H1 (cell line): ENCODE results near the gene NDC1. TPM values are rescaled to one million over a fixed set of nuclear protein-coding genes. Genes with fewer than 3 reads are reported as not detected.

Experiments
- CTCF ChIA-PET: fragments of 300-600 bp; sonication (Branson Sonifier 250); formaldehyde crosslinking; loops from one replicate; lab custom pipeline; 2021; ENCODE audit not compliant: partially characterized antibody; lab: Charles Lee
- POLR2A ChIA-PET: fragments of 300-600 bp; sonication (Branson Sonifier 250); formaldehyde crosslinking; loops from one replicate; lab custom pipeline; 2021; ENCODE audit warnings: inconsistent platforms; ENCODE audit not compliant: partially characterized antibody; lab: Charles Lee
- DNase-seq, 2 experiments: peaks; one replicate each; pipeline versions ENCODE4 v3.0.0 to v3.0.0-alpha.2; 2010 to 2022; ENCODE audit warnings: low spot score in 2 of 2, low read depth in 1 of 2, mixed read lengths in 1 of 2
- FAIRE-seq: peaks from 2 replicates; lab custom pipeline; 2011; peaks lifted over from hg19 to GRCh38; lab: Jason Lieb, UNC
- H2AFZ ChIP-seq: 2 replicates; pipeline ENCODE4 v1.8.1; 2012; ENCODE audit warnings: low read length, inconsistent platforms
- H2AK5ac ChIP-seq: 2 replicates; pipeline ENCODE4 v1.6.1; 2013; ENCODE audit warnings: low read depth, low read length
- H2BK120ac ChIP-seq: replicated peaks from 2 replicates; pipeline ENCODE3; 2013; ENCODE audit warnings: low read depth, low read length, inconsistent platforms
- H2BK12ac ChIP-seq: 2 replicates; pipeline ENCODE4 v1.6.1; 2013; ENCODE audit warnings: low read depth, low read length
- H2BK15ac ChIP-seq: 2 replicates; pipeline ENCODE4 v1.6.1; 2013; ENCODE audit warnings: low read length
- H2BK20ac ChIP-seq: 2 replicates; pipeline ENCODE4 v1.6.1; 2013; ENCODE audit warnings: low read length
- H2BK5ac ChIP-seq: 2 replicates; pipeline ENCODE4 v1.6.1; 2013; ENCODE audit warnings: low read depth, low read length
- H3K14ac ChIP-seq: 2 replicates; pipeline ENCODE4 v1.6.1; 2013; ENCODE audit warnings: inconsistent platforms; ENCODE audit not compliant: insufficient read length
- H3K18ac ChIP-seq: 2 replicates; pipeline ENCODE4 v1.6.1; 2013; ENCODE audit warnings: low read length; ENCODE audit errors: extremely low read depth
- H3K23ac ChIP-seq: 2 replicates; pipeline ENCODE4 v1.6.1; 2013; ENCODE audit warnings: inconsistent platforms; ENCODE audit not compliant: insufficient read length
- H3K23me2 ChIP-seq: 2 replicates; pipeline ENCODE4 v1.6.1; 2013; ENCODE audit warnings: low read depth, low read length
- H3K27ac ChIP-seq: 2 replicates; pipeline ENCODE4 v1.6.1; 2011; ENCODE audit warnings: low read depth, low read length, inconsistent platforms
- H3K27me3 ChIP-seq, 4 experiments: replicated peaks in 1 of 4; 1 replicate in 1 of 4; 2 replicates in 3 of 4; pipeline versions ENCODE4 v1.6.1 to v1.8.1; 2011 to 2013; ENCODE audit warnings: low read length in 3 of 4, mild to moderate bottlenecking in 3 of 4, inconsistent platforms in 2 of 4, mixed read lengths in 2 of 4, moderate library complexity in 1 of 4; ENCODE audit not compliant: control insufficient read depth in 3 of 4, insufficient read depth in 3 of 4; ENCODE audit errors: extremely low read depth in 1 of 4
- H3K36me3 ChIP-seq, 4 experiments: 2 replicates each; pipeline versions ENCODE4 v1.6.1 to v1.8.1; 2011 to 2013; ENCODE audit warnings: mild to moderate bottlenecking in 4 of 4, low read length in 3 of 4, moderate library complexity in 2 of 4, control low read depth in 1 of 4, inconsistent platforms in 1 of 4; ENCODE audit not compliant: insufficient read depth in 4 of 4, control insufficient read depth in 2 of 4
- H3K4ac ChIP-seq: replicated peaks from 2 replicates; pipeline ENCODE3; 2013; ENCODE audit warnings: low read length, low read depth, mixed read lengths, inconsistent platforms; ENCODE audit not compliant: insufficient read length
- H3K4me1 ChIP-seq, 4 experiments: replicated peaks in 1 of 4; 1 replicate in 1 of 4; 2 replicates in 3 of 4; pipeline versions ENCODE4 v1.6.1 to v1.8.1; 2011 to 2013; ENCODE audit warnings: low read length in 3 of 4, inconsistent platforms in 2 of 4, mixed read lengths in 1 of 4; ENCODE audit not compliant: insufficient read depth in 4 of 4, control insufficient read depth in 3 of 4
- H3K4me2 ChIP-seq, 2 experiments: 2 replicates each; pipeline versions ENCODE4 v1.6.1 to v1.8.1; 2011 to 2013; ENCODE audit warnings: low read depth in 2 of 2, low read length in 2 of 2, control low read depth in 1 of 2, inconsistent platforms in 1 of 2, mild to moderate bottlenecking in 1 of 2; ENCODE audit not compliant: insufficient read depth in 1 of 2
- H3K4me3 ChIP-seq, 4 experiments: fragments of 200-600, 300-600 bp in 1 of 4; sonication (generic), shearing (Covaris generic), sonication (Bioruptor Twin) in 1 of 4; 2 replicates each; pipeline versions ENCODE4 v1.5.1 to v1.8.1; 2011 to 2016; ENCODE audit warnings: low read length in 4 of 4, low read depth in 3 of 4, control low read depth in 2 of 4, inconsistent platforms in 2 of 4, mild to moderate bottlenecking in 2 of 4, mixed read lengths in 1 of 4, moderate library complexity in 1 of 4; ENCODE audit not compliant: insufficient read depth in 2 of 4; ENCODE audit errors: extremely low read depth in 1 of 4
- H3K56ac ChIP-seq: replicated peaks from 2 replicates; pipeline ENCODE3; 2013; ENCODE audit warnings: low read depth, mild to moderate bottlenecking, mixed read lengths, low read length, inconsistent platforms; ENCODE audit not compliant: insufficient read length
- H3K79me1 ChIP-seq: 2 replicates; pipeline ENCODE4 v1.6.1; 2013; ENCODE audit warnings: low read depth, low read length, control low read depth
- H3K79me2 ChIP-seq, 2 experiments: 2 replicates each; pipeline versions ENCODE4 v1.6.1 to v1.8.1; 2012 to 2013; ENCODE audit warnings: low read length in 2 of 2, mild to moderate bottlenecking in 2 of 2, inconsistent platforms in 1 of 2; ENCODE audit not compliant: insufficient read depth in 2 of 2, control insufficient read depth in 1 of 2
- H3K9ac ChIP-seq, 4 experiments: replicated peaks in 1 of 4; 1 replicate in 1 of 4; 2 replicates in 3 of 4; pipeline versions ENCODE4 v1.6.1 to v1.8.1; 2011 to 2013; ENCODE audit warnings: low read depth in 3 of 4, low read length in 3 of 4, control low read depth in 2 of 4, mild to moderate bottlenecking in 2 of 4, moderate library complexity in 2 of 4, inconsistent platforms in 1 of 4; ENCODE audit errors: extremely low read depth in 1 of 4
- H3K9me3 ChIP-seq, 2 experiments: 2 replicates each; pipeline versions ENCODE4 v1.6.1 to v1.8.1; 2012 to 2013; ENCODE audit warnings: mild to moderate bottlenecking in 2 of 2, moderate library complexity in 2 of 2, control low read depth in 1 of 2, inconsistent platforms in 1 of 2, low read depth in 1 of 2, low read length in 1 of 2, mixed read lengths in 1 of 2; ENCODE audit not compliant: insufficient read depth in 2 of 2
- H4K20me1 ChIP-seq, 2 experiments: replicated peaks in 1 of 2; 2 replicates each; pipeline versions ENCODE3 to v1.8.1; 2011 to 2013; ENCODE audit warnings: inconsistent platforms in 2 of 2, low read length in 2 of 2, mild to moderate bottlenecking in 1 of 2; ENCODE audit not compliant: insufficient read depth in 2 of 2, control insufficient read depth in 1 of 2
- H4K5ac ChIP-seq: 2 replicates; pipeline ENCODE4 v1.6.1; 2013; ENCODE audit warnings: low read length, low read depth, mixed read lengths, inconsistent platforms; ENCODE audit not compliant: insufficient read length
- H4K8ac ChIP-seq: 2 replicates; pipeline ENCODE4 v1.8.0; 2013; ENCODE audit warnings: mild to moderate bottlenecking, moderate library complexity, low read length, inconsistent platforms; ENCODE audit not compliant: insufficient read depth; ENCODE audit errors: extremely low read depth
- H4K91ac ChIP-seq: replicated peaks from 2 replicates; pipeline ENCODE3; 2013; ENCODE audit warnings: low read length, mixed read lengths, inconsistent platforms; ENCODE audit not compliant: insufficient read length
- CHD2 ChIP-seq: IDR thresholded peaks from 2 replicates; pipeline ENCODE4 v1.6.1; 2012; ENCODE audit warnings: low read length, improper control_type of control experiment
- CREB1 ChIP-seq: IDR thresholded peaks from 2 replicates; pipeline ENCODE4 v1.6.1; 2012; ENCODE audit warnings: inconsistent platforms
- CTBP2 ChIP-seq: IDR thresholded peaks from 2 replicates; pipeline ENCODE4 v1.7.0; 2011; ENCODE audit warnings: borderline replicate concordance, mild to moderate bottlenecking, moderate library complexity, mixed read lengths, low read length; ENCODE audit not compliant: insufficient read depth, insufficient read length
- EP300 ChIP-seq, 2 experiments: IDR thresholded peaks; 1 replicate in 1 of 2; 2 replicates in 1 of 2; pipeline ENCODE4 v1.6.1; 2011 to 2012; ENCODE audit warnings: low read depth in 2 of 2, low read length in 2 of 2, mild to moderate bottlenecking in 2 of 2, borderline replicate concordance in 1 of 2, inconsistent platforms in 1 of 2, moderate library complexity in 1 of 2
- HDAC6 ChIP-seq: IDR thresholded peaks from one replicate; pipeline ENCODE4 v1.7.1; 2012; ENCODE audit warnings: low read depth, mild to moderate bottlenecking, inconsistent platforms, low read length, moderate library complexity
- KDM5A ChIP-seq: fragments of 200-600 bp; IDR thresholded peaks from 2 replicates; pipeline ENCODE4 v1.7.1; 2012; ENCODE audit warnings: mild to moderate bottlenecking, low read length, inconsistent platforms, mixed read lengths
- NANOG ChIP-seq: IDR thresholded peaks from 2 replicates; pipeline ENCODE4 v1.6.1; 2011; ENCODE audit warnings: low read length, low read depth, mild to moderate bottlenecking, inconsistent platforms; ENCODE audit not compliant: insufficient read depth, poor library complexity, severe bottlenecking
- NRF1 ChIP-seq: IDR thresholded peaks from 2 replicates; pipeline ENCODE4 v1.6.1; 2011; ENCODE audit warnings: mild to moderate bottlenecking, low read depth, low read length, improper control_type of control experiment
- PHF8 ChIP-seq: fragments of 200-600 bp; sonication (generic); conservative IDR thresholded peaks from 2 replicates; pipeline ENCODE4 v1.7.1; 2012; ENCODE audit warnings: low read depth, mild to moderate bottlenecking, inconsistent platforms, low read length, moderate library complexity
- POLR2AphosphoS5 ChIP-seq: IDR thresholded peaks from 2 replicates; pipeline ENCODE4 v1.6.1; 2011; ENCODE audit warnings: low read depth, low read length
- RXRA ChIP-seq: IDR thresholded peaks from 2 replicates; pipeline ENCODE4 v1.6.1; 2011; ENCODE audit warnings: low read depth, mild to moderate bottlenecking, low read length, moderate library complexity; ENCODE audit not compliant: insufficient read depth
- SAP30 ChIP-seq: fragments of 300-600 bp; sonication (generic); IDR thresholded peaks from 2 replicates; pipeline ENCODE4 v1.7.1; 2012; ENCODE audit warnings: low read length, moderate library complexity, mild to moderate bottlenecking, inconsistent platforms; ENCODE audit not compliant: insufficient read depth, insufficient replicate concordance
- SIRT6 ChIP-seq: IDR thresholded peaks from one replicate; pipeline ENCODE4 v1.7.1; 2012; ENCODE audit warnings: low read length, inconsistent platforms
- WGBS, 2 experiments: shearing (Covaris generic) in 1 of 2; methylation state at CpG; one replicate each; pipeline versions ENCODE4 v1.1.6 to v1.1.7; 2013 to 2015; ENCODE audit warnings: low lambda C conversion rate in 2 of 2, mixed read lengths in 2 of 2, inconsistent platforms in 1 of 2, low coverage in 1 of 2, missing lambda C conversion rate in 1 of 2; ENCODE audit not compliant: insufficient replicate concordance in 2 of 2, insufficient coverage in 1 of 2, insufficient read length in 1 of 2; ENCODE audit errors: extremely low coverage in 1 of 2, missing lambda C conversion rate in 1 of 2; 5-methylcytosine and 5-hydroxymethylcytosine counted together
- polyA plus RNA-seq, 7 experiments: library from polyadenylated mRNA; depleted of rRNA in 3 of 7; stranded (reverse) in 5 of 7; unstranded in 2 of 7; fragments of >200 nt in 5 of 7; fragments of 200-250 nt in 2 of 7; gene quantifications; 1 replicate in 5 of 7; 2 replicates in 1 of 7; 4 replicates in 1 of 7; pipeline versions ENCODE4 v1.2.1 to v1.2.3, GENCODE V29; 2011 to 2013; ENCODE audit warnings: missing spikeins in 2 of 7, mixed read lengths in 2 of 7
- total RNA-seq: library from RNA; stranded (reverse); fragmentation: NEBNext Ultra II Directional; extraction: Animal tissue kit (Norgen Biotek cat#: 25700); gene quantifications from 2 replicates; pipeline ENCODE4 v1.2.1, GENCODE V29; 2021

NDC1 gene
- total and polyA plus RNA-seq, 2 of the 8 experiments (the other 6 are each of a cell fraction or from before 2014, with no cell fraction given) = 62.9 to 66.1 TPM

- Histone ChIP-seq H3K79me1 (no peaks in the 10 kb centered on the region), H2BK20ac (no peak overlapping the region), H3K14ac (no peak overlapping the region), H2AFZ (no peak overlapping the region), H2BK5ac (no peak overlapping the region), H4K5ac (no peak overlapping the region), H3K4me1 (peaks cover 0 to 3% (median 1%) of the 10 kb centered on the region in 4 experiments; a peak in 3 of 7 replicates), H4K91ac (no peak overlapping the region), H3K4me3 (no peak overlapping the region), H2BK15ac (no peak overlapping the region), H3K23me2 (no peaks in the 10 kb centered on the region), H4K20me1 (no peaks in the 10 kb centered on the region), H3K27ac (no peak overlapping the region), H3K9ac (no peak overlapping the region), H3K9me3 (no peaks in the 10 kb centered on the region), H3K4ac (no peak overlapping the region), H2BK12ac (no peak overlapping the region), H3K27me3 (peaks cover 0 to 2% (median 0%) of the 10 kb centered on the region in 4 experiments; a peak in 2 of 7 replicates), H3K4me2 (no peak overlapping the region), H3K23ac (no peak overlapping the region), H4K8ac (no peak overlapping the region), H3K18ac (no peak overlapping the region), H3K36me3 (no peaks in the 10 kb centered on the region), H3K56ac (no peak overlapping the region), H3K79me2 (no peaks in the 10 kb centered on the region), H2AK5ac (no peak overlapping the region), H2BK120ac (no peak overlapping the region)
- DNase-seq (no peak), FAIRE-seq (no peak)
- ChIA-PET CTCF (interaction anchor here (0.8 to 5.1 kb wide), 6 partner anchors 8 to 244 kb away, joined by 3 to 28 read pairs (median 8); no protein-coding TSS in a partner anchor), POLR2A (no interaction called here)
- 85% methylated on average over 16 of the region's 16 CpGs; no CpG with 5 or more reads in 1 of the 2 experiments for WGBS, 2 experiments
- no peak for TF ChIP-seq CHD2
- TF ChIP-seq PHF8 = no peak
- TF ChIP-seq CREB1 = no peak
- no peak for TF ChIP-seq POLR2AphosphoS5
- no peak for TF ChIP-seq NRF1
- no peak for TF ChIP-seq SAP30
- no peak for TF ChIP-seq KDM5A
- no peak for TF ChIP-seq CTBP2
- TF ChIP-seq EP300 (IDR thresholded peaks at IDR 0.05; ENCODE audit: borderline replicate concordance in 1 of 2, low read depth in 2 of 2, low read length in 2 of 2) = no peak
- no peak for TF ChIP-seq RXRA
- no peak for TF ChIP-seq NANOG
- no peak for TF ChIP-seq SIRT6
- TF ChIP-seq HDAC6 = no peak
Measured at GRCh38 chr1:53729456-53730223, 108.5 kb downstream of the NDC1 start.
